ENCODE data around the gene THAP11.
"Not testable (repeated sequence)": the region's sequence is repeated elsewhere in the genome, so short reads cannot be mapped to it uniquely, and the experiment has no call there.

Gene THAP11

GRCh38 chr16:67833415-67834241 is 8.5 kb upstream of the THAP11 start:
- FAIRE-seq (peak; percentile 93), DNase-seq (ENCODE audit: extremely low spot score, insufficient read length, low read depth) (peak; percentile 99)

DNA sequence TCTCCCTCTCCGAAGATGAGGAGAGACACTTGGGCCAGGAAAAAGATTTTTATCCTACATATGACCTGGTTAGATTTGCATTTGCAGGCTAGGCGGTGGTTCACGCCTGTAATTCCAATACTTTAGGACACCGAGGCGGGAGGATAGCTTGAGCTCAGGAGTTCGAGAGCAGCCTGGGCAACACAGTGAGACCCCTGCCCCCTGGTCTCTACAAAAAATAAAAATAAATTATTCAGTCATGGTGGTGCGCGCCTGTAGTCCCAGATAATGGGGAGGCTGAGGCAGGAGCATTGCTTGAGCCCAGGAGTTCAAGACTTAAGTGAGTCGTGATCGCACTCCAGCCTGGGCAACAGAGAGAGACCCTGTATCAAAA is 7.9 kb upstream of the THAP11 start:
- FAIRE-seq = no peak
- DNase-seq (ENCODE audit: extremely low spot score, insufficient read length, low read depth) = no peak

DNA sequence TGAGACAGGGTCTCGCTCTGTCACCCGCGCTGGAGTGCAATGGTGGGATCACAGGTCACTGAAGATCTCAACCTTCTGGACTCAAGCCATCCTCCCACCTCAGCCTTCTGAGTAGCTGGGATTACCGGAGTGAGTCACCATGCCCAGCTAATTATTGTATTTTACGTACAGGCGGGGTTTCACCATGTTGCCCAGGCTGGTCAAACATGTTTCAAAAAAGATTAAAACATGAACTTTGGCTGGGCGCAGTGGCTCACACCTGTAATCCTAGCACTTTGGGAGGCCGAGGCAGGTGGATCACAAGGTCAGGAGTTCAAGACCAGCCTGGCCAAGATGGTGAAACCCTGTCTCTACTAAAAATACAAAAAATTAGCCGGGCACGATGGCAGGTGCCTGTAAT is 4.9 kb upstream of the THAP11 start:
- FAIRE-seq; DNase-seq (ENCODE audit: extremely low spot score, insufficient read length, low read depth): not testable (repeated sequence)

DNA sequence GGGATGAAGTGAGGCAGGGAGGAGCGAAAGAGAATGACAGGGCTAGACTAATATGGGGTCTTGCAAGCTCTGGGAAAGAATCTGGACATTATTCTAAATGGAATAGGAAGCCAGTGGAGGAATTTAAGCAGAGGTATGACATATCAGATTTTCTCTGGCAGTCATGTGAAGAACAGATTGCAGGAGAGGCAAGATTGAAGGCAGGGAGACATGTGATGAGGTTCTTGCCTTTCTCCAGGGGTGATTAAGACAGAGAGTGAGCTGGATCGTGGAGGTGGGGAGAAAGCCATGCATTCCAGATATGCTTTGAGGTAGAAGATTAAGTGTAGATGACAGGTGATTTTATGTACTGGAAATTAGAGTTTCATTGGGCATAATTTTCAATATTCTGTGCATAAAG is 4.3 kb upstream of the THAP11 start:
- FAIRE-seq (no peak), DNase-seq (ENCODE audit: extremely low spot score, insufficient read length, low read depth) (no peak)

GRCh38 chr16:67841198-67841815 is 813 bp upstream of the THAP11 start:
- FAIRE-seq = no peak
- no peak for DNase-seq (ENCODE audit: extremely low spot score, insufficient read length, low read depth)

DNA sequence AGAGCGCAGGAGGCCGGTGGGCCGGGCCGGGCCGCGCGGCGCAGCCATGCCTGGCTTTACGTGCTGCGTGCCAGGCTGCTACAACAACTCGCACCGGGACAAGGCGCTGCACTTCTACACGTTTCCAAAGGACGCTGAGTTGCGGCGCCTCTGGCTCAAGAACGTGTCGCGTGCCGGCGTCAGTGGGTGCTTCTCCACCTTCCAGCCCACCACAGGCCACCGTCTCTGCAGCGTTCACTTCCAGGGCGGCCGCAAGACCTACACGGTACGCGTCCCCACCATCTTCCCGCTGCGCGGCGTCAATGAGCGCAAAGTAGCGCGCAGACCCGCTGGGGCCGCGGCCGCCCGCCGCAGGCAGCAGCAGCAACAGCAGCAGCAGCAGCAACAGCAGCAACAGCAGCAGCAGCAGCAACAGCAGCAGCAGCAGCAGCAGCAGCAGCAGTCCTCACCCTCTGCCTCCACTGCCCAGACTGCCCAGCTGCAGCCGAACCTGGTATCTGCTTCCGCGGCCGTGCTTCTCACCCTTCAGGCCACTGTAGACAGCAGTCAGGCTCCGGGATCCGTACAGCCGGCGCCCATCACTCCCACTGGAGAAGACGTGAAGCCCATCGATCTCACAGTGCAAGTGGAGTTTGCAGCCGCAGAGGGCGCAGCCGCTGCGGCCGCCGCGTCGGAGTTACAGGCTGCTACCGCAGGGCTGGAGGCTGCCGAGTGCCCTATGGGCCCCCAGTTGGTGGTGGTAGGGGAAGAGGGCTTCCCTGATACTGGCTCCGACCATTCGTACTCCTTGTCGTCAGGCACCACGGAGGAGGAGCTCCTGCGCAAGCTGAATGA is 606 bp downstream of the THAP11 start:
- FAIRE-seq = no peak

GRCh38 chr16:67843343-67843765 is 1.2 kb downstream of the THAP11 start:
- no peak for DNase-seq (ENCODE audit: extremely low spot score, insufficient read length, low read depth)
- FAIRE-seq = no peak

More for the DNA sequence above, 606 bp downstream of the THAP11 start:
- no peak for DNase-seq (ENCODE audit: extremely low spot score, insufficient read length, low read depth)

DNA sequence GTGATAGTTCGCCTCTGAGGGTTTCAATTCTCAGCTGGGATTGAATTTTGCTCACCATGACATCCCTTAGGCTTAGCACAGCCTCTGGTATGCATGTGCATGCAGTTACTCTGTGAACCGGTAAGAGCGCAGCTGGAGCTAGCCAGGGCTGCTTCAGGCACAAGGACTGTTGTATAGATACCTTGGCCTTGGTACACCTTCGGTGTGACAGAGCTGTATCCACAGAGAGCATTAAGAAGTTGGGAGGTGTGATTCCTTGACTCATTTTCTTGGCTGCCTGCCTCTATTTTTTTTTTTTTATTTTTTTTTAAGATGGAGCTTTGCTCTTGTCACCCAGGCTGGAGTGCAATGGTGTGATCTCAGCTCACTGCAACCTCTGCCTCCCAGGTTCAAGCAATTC is 2.4 kb downstream of the THAP11 start:
- no peak for FAIRE-seq

DNA sequence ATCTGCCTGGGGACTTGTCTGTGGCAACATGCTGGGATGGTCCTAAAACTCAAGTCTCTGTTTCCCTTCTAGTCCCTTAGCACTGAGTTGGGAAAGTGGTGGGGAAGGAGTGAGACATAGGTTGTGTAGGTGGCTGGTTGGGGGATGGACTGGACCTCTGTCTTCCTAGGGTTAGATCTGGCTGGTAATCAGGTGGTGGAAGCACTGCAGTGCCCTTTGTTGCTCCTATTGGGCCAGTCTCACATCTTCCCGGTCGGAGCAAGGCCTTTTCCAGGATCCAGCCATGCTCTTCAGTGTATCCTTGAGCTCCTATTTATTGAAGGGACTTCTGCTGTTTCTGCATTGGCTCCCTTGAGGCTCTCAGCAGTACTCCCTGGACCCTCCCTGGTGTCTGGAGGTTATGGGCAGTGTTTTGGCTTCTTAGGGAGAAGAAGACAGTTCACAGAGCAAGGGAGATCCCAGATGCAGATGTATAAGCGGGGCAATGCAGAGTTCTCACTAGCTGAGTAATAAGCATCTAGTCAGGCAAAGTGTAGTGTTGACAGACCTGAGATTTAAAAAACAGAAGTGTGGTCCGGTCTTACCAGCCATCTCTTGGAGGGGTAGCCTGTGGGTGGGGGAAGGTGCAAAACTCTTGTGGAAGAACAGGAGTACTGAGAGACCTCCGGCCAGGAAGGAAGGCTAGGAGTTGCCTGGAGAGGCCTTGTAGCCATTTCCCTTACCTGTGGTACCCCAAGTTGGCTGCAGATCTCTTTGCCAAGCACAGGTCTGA is 3.4 kb downstream of the THAP11 start:
- DNase-seq (ENCODE audit: extremely low spot score, insufficient read length, low read depth) (no peak), FAIRE-seq (no peak)

More for the DNA sequence above, 2.4 kb downstream of the THAP11 start:
- no peak for DNase-seq (ENCODE audit: extremely low spot score, insufficient read length, low read depth)

DNA sequence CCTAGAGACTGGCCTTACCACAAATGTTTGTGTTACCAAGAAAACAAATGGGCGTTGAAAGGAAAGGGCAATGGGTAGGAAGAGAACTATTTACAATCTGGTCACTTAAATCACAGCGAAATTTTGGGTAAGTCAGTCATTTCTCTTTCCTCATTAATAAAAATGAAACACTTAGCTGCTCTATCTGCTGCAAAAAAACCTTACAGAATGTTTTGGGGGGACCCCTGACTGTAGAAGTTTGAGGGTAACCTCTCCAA is 3.9 kb downstream of the THAP11 start:
- FAIRE-seq (no peak), DNase-seq (ENCODE audit: extremely low spot score, insufficient read length, low read depth) (no peak)

- DNase-seq (ENCODE audit: extremely low spot score, insufficient read length, low read depth) (peak; percentile 87), FAIRE-seq (peak; percentile 83)
Measured at GRCh38 chr16:67846320-67847063, 4.4 kb downstream of the THAP11 start, which contains the start of gene NUTF2. TSS of gene NUTF2 (plus strand) at chr16:67846933. CDS start at chr16:67865131, 18,198 bp downstream.

DNA sequence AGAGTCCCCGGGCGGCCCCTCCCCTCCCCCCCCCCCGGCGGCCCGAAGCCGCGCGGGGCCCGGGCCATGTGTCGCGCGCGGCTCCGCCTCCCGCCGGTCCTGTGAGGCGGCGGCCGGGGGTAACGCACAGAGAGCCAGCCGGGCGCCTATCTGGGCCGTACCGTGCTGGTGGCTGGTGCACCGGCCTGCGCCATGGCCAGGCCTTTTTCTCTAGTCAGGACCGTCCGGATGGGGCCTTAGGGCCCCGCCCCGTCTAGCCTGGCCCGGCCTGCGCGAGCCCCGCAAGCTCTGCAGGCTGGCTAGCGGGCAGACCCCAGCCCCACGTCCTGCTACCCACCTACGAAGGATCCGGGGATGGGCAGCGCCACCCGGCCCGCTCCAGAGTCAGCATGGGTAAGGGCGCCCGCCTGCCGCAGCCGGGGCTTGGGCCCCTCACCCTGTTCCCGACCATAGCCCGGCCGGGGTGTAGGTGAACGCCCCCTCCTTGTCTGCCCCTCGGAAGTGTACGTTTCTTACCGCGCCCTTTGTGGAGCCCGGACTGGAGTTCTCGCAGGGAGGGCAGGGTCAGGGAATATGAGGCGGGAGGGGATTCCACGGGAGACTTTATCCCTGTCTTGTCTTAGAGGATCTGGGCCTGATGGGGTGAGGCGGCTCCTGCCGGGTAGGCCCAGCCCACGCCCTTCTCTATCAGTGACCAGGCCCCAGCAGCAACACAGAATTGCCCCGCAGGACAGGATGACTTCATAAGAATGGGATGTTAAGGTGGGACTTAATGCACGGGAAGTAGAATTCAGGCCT is 5.1 kb downstream of the THAP11 start, which contains the start of gene CENPT:
TSS of gene CENPT (minus strand) at position 630 of the 798 bp plus-strand sequence. CDS start 13,834 bp downstream, outside the sequence.
- FAIRE-seq = no peak
- DNase-seq (ENCODE audit: extremely low spot score, insufficient read length, low read depth) = peak; percentile 54

GRCh38 chr16:67848118-67848517 is 6.0 kb downstream of the THAP11 start:
- DNase-seq (ENCODE audit: extremely low spot score, insufficient read length, low read depth) (no peak), FAIRE-seq (no peak)

- FAIRE-seq (no peak), DNase-seq (ENCODE audit: extremely low spot score, insufficient read length, low read depth) (no peak)
Measured at GRCh38 chr16:67853670-67854069, 11.6 kb downstream of the THAP11 start.

DNA sequence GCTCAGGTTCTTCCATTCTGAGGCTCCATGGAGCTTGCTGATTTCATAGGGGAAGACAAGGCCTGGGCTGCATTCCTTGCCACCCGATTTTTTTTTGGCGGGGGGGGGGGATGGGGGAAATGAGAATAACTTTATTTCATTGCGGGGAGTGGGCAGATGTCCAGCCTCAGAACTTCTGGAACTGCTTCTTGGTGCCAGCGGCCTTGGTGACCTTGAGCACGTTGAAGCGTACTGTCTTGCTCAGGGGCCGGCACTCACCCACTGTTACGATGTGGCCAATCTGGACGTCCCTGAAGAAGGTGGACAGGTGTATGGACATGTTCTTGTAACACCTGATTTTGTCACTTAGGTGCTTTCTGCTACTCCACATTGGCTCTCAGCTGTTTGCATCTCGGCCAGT is 13.7 kb downstream of the THAP11 start:
- FAIRE-seq = no peak
- no peak for DNase-seq (ENCODE audit: extremely low spot score, insufficient read length, low read depth)

GRCh38 chr16:67856927-67857546 is 14.9 kb downstream of the THAP11 start:
- no peak for DNase-seq (ENCODE audit: extremely low spot score, insufficient read length, low read depth)
- no peak for FAIRE-seq

- FAIRE-seq (no peak), DNase-seq (ENCODE audit: extremely low spot score, insufficient read length, low read depth) (no peak)
Measured at GRCh38 chr16:67857547-67858233, 15.6 kb downstream of the THAP11 start.

GRCh38 chr16:67858500-67858899 is 16.4 kb downstream of the THAP11 start:
- FAIRE-seq (no peak), DNase-seq (ENCODE audit: extremely low spot score, insufficient read length, low read depth) (no peak)
